Prostate gland (tissue), 2 donors: Measurements from ENCODE around the gene PRSS21.

Experiments used
- POLR2A ChIP-seq: fragments of 450-650 bp; IDR thresholded peaks from one replicate; pipeline ENCODE4 v1.6.1; 2016; ENCODE audit warnings: antibody characterized with exemption, mild to moderate bottlenecking
- TF ChIP-seq, protein P1 (sequence below), 4 experiments: fragments of 200-600 bp in 2 of 4; fragments of 450-650 bp in 2 of 4; sonication (generic) in 2 of 4; IDR thresholded peaks; 1 replicate in 3 of 4; 2 replicates in 1 of 4; pipeline ENCODE4 v1.5.1; 2016 to 2019; ENCODE audit warnings: antibody characterized with exemption in 4 of 4, mild to moderate bottlenecking in 2 of 4, moderate library complexity in 2 of 4

DNA sequence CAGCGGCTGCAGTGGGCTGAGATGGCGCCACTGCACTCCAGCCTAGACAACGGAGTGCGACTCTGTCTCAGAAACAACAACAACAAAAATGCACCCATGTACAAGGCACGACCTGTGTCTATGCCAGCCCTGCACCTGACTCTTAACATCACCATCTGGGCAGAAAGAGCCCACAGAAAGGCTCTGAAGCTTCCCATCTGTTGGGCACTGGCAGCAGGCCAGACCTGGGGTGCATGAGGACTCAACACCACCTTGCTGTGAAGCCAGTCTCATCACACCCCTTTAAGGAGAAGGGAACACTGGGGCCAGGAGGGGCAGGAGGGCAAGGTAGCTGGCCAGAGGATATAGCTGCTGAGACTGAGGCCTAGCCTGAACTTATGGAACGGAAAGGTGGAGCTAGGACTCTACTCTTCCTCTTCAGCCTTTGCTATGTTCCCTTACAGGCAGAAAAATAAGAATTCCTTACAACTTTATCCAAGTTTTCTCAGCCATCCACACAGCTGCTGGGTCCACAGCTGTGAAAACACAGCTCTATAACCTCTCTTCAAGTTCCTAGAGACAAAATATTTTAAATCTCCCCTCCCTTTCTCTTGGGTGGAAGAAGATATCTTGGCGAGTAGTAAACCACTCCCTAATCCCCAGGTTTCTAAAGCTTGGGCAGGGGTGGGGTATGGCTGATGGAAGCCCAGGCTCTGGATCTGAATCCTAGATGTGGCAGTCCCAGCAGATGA, 42.7 kb upstream of the PRSS21 start:
- TF ChIP-seq, protein P1, sequence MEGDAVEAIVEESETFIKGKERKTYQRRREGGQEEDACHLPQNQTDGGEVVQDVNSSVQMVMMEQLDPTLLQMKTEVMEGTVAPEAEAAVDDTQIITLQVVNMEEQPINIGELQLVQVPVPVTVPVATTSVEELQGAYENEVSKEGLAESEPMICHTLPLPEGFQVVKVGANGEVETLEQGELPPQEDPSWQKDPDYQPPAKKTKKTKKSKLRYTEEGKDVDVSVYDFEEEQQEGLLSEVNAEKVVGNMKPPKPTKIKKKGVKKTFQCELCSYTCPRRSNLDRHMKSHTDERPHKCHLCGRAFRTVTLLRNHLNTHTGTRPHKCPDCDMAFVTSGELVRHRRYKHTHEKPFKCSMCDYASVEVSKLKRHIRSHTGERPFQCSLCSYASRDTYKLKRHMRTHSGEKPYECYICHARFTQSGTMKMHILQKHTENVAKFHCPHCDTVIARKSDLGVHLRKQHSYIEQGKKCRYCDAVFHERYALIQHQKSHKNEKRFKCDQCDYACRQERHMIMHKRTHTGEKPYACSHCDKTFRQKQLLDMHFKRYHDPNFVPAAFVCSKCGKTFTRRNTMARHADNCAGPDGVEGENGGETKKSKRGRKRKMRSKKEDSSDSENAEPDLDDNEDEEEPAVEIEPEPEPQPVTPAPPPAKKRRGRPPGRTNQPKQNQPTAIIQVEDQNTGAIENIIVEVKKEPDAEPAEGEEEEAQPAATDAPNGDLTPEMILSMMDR (IDR thresholded peaks at IDR 0.05), result no peak
- TF ChIP-seq POLR2A, result no peak
